Measurements from ENCODE around the gene ALKBH6. TPM values are rescaled to one million over a fixed set of nuclear protein-coding genes. Genes with fewer than 3 reads are reported as not detected.
A peak's percentile ranks its signal among the peaks of the same experiment; 100 is the strongest.
"Not testable (repeated sequence)": the region's sequence is repeated elsewhere in the genome, so short reads cannot be mapped to it uniquely, and the experiment has no call there.

The ALKBH6 gene
- total RNA-seq = 12.1 TPM
- long read RNA-seq, partial matches to known transcripts = 1 of 5 reads
- long read RNA-seq, other reads (novel, unspliced or antisense) = 2 of 5 reads

- intact Hi-C loops (cut with DNase I) = loop anchor here (1.0 to 5.0 kb wide), 2 partner anchors 40 to 82 kb away; partner anchors contain the start of genes THAP8 and WDR62
- DNase-seq (ENCODE audit: missing footprints) (peak; percentile 100), ATAC-seq (peak; percentile 99)
Observed at GRCh38 chr19:36014012-36014924, at the start of gene ALKBH6. TSS of gene ALKBH6 (minus strand) at chr19:36014213. CDS start at chr19:36013397, 816 bp downstream.

- DNase-seq (ENCODE audit: missing footprints) = no peak
- intact Hi-C loops (cut with DNase I) = loop anchor here (5.0 kb wide), 1 partner anchor 41 kb away; no protein-coding TSS in a partner anchor
- no peak for ATAC-seq
Observed at GRCh38 chr19:36061367-36061766, 47.4 kb upstream of the ALKBH6 start.

GRCh38 chr19:36060430-36060829 is 46.4 kb upstream of the ALKBH6 start:
- DNase-seq (ENCODE audit: missing footprints) (no peak), ATAC-seq (peak; percentile 81)
- intact Hi-C loops (cut with DNase I) = loop anchor here (1.0 to 5.0 kb wide), 2 partner anchors 42 to 110 kb away; no protein-coding TSS in a partner anchor

GRCh38 chr19:36059180-36059910 is 45.3 kb upstream of the ALKBH6 start:
- no peak for DNase-seq (ENCODE audit: missing footprints)
- intact Hi-C loops (cut with DNase I) = loop anchor here (10.0 kb wide), 1 partner anchor 125 kb away; the partner anchor contains the start of gene LRFN3
- no peak for ATAC-seq

GRCh38 chr19:36058481-36059179 is 44.6 kb upstream of the ALKBH6 start:
- DNase-seq (ENCODE audit: missing footprints) = no peak
- ATAC-seq = no peak
- intact Hi-C loops (cut with DNase I) = loop anchor here (10.0 kb wide), 1 partner anchor 124 kb away; the partner anchor contains the start of gene LRFN3

- peak; percentile 98 for DNase-seq (ENCODE audit: missing footprints)
- peak; percentile 89 for ATAC-seq
- intact Hi-C loops (cut with DNase I) = loop anchor here (1.0 to 10.0 kb wide), 4 partner anchors 41 to 120 kb away; partner anchors contain the start of genes ALKBH6, LRFN3, POLR2I and SDHAF1
Observed at GRCh38 chr19:36054733-36055686, 41.0 kb upstream of the ALKBH6 start, which contains the start of gene WDR62. TSS of gene WDR62 (plus strand) at chr19:36054897. CDS start at chr19:36054972, 75 bp downstream.

- peak; percentile 98 for ATAC-seq
- intact Hi-C loops (cut with DNase I) = loop anchor here (1.0 to 10.0 kb wide), 4 partner anchors 40 to 119 kb away; partner anchors contain the start of genes ALKBH6, LRFN3, POLR2I and SDHAF1
- DNase-seq (ENCODE audit: missing footprints) = peak; percentile 100
Observed at GRCh38 chr19:36054119-36054732, 40.2 kb upstream of the ALKBH6 start, which contains the start of gene THAP8. TSS of gene THAP8 (minus strand) at chr19:36054285. CDS start at chr19:36054217, 68 bp downstream.

- intact Hi-C loops (cut with DNase I) = loop anchor here (10.0 kb wide), 1 partner anchor 117 kb away; the partner anchor contains the start of gene LRFN3
- DNase-seq (ENCODE audit: missing footprints) (no peak), ATAC-seq (no peak)
Observed at GRCh38 chr19:36051637-36052036, 37.6 kb upstream of the ALKBH6 start.

- intact Hi-C loops (cut with DNase I) = loop anchor here (10.0 kb wide), 1 partner anchor 116 kb away; the partner anchor contains the start of gene LRFN3
- no peak for DNase-seq (ENCODE audit: missing footprints)
- ATAC-seq = no peak
Observed at GRCh38 chr19:36051236-36051635, 37.2 kb upstream of the ALKBH6 start.

GRCh38 chr19:36049080-36049698 is 35.2 kb upstream of the ALKBH6 start:
- ATAC-seq (no peak), DNase-seq (ENCODE audit: missing footprints) (no peak)
- intact Hi-C loops (cut with DNase I) = no loop called here

- DNase-seq (ENCODE audit: missing footprints) (no peak), ATAC-seq (no peak)
- intact Hi-C loops (cut with DNase I) = no loop called here
Observed at GRCh38 chr19:36047835-36048234, 33.8 kb upstream of the ALKBH6 start.

- intact Hi-C loops (cut with DNase I) = no loop called here
- no peak for DNase-seq (ENCODE audit: missing footprints)
- no peak for ATAC-seq
Observed at GRCh38 chr19:36046443-36047050, 32.5 kb upstream of the ALKBH6 start.

GRCh38 chr19:36043952-36044351 is 29.9 kb upstream of the ALKBH6 start:
- no peak for DNase-seq (ENCODE audit: missing footprints)
- intact Hi-C loops (cut with DNase I) = no loop called here
- no peak for ATAC-seq

- DNase-seq (ENCODE audit: missing footprints) (no peak), ATAC-seq (peak; percentile 52)
- intact Hi-C loops (cut with DNase I) = no loop called here
Observed at GRCh38 chr19:36041831-36042230, 27.8 kb upstream of the ALKBH6 start.

GRCh38 chr19:36041092-36041491 is 27.1 kb upstream of the ALKBH6 start:
- DNase-seq (ENCODE audit: missing footprints); ATAC-seq; intact Hi-C loops (cut with DNase I): not testable (repeated sequence)

GRCh38 chr19:36040495-36040894 is 26.5 kb upstream of the ALKBH6 start:
- intact Hi-C loops (cut with DNase I) = no loop called here
- ATAC-seq (no peak), DNase-seq (ENCODE audit: missing footprints) (no peak)

Data from Right ventricle myocardium inferior (tissue), 1 donor.